ENCODE data around the gene CD8B2. TPM values are rescaled to one million over a fixed set of nuclear protein-coding genes. Genes with fewer than 3 reads are reported as not detected.
A peak's percentile ranks its signal among the peaks of the same experiment; 100 is the strongest.

Gene CD8B2
- total and polyA plus RNA-seq, 9 of the 15 experiments (the other 6 are each of a cell fraction or from before 2014, with no cell fraction given), result 0.03 TPM; not detected in 8

GRCh38 chr2:106563195-106563594 is 76.0 kb downstream of the CD8B2 start:
- WGBS (ENCODE audit: insufficient coverage, low coverage, missing lambda C conversion rate), result 9% methylated on average over 1 of the region's 2 CpGs
- DNase-seq (ENCODE audit: extremely low read depth in 1 of 4, low spot score in 3 of 4) (no peak), FAIRE-seq (no peak), ATAC-seq (no peak)
- H3K9ac ChIP-seq (ENCODE audit: insufficient read depth in 1 of 2, low read depth in 2 of 2, low read length in 2 of 2), result no peak overlapping the region
- H2AFZ ChIP-seq (ENCODE audit: low read depth, low read length), result no peak overlapping the region
- ChIA-PET CTCF (ENCODE audit: low intra/inter-chr PET ratio) (no interaction called here), POLR2A (interaction anchor here (1.3 kb wide), 1 partner anchor 10 kb away, joined by 3 read pairs; no protein-coding TSS in a partner anchor)
- no peak overlapping the region for H3K27ac ChIP-seq (ENCODE audit: extremely low read depth, low read depth, low read length)
- no peak overlapping the region for H3K4me3 ChIP-seq
- no peaks in the 10 kb centered on the region for H4K20me1 ChIP-seq (replicated peaks; ENCODE audit: control insufficient read depth, insufficient read depth, low read length)
- in situ Hi-C loops (cut with MboI), result no loop called here
- no peaks in the 10 kb centered on the region for H3K4me1 ChIP-seq (replicated peaks in 1 of 2; ENCODE audit: control insufficient read depth in 2 of 2, insufficient read depth in 2 of 2, low read length in 2 of 2)
- TF ChIP-seq, protein P1, sequence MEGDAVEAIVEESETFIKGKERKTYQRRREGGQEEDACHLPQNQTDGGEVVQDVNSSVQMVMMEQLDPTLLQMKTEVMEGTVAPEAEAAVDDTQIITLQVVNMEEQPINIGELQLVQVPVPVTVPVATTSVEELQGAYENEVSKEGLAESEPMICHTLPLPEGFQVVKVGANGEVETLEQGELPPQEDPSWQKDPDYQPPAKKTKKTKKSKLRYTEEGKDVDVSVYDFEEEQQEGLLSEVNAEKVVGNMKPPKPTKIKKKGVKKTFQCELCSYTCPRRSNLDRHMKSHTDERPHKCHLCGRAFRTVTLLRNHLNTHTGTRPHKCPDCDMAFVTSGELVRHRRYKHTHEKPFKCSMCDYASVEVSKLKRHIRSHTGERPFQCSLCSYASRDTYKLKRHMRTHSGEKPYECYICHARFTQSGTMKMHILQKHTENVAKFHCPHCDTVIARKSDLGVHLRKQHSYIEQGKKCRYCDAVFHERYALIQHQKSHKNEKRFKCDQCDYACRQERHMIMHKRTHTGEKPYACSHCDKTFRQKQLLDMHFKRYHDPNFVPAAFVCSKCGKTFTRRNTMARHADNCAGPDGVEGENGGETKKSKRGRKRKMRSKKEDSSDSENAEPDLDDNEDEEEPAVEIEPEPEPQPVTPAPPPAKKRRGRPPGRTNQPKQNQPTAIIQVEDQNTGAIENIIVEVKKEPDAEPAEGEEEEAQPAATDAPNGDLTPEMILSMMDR (IDR thresholded peaks at IDR 0.05 in 2 of 3, conservative IDR thresholded peaks at IDR 0.05 in 1 of 3; ENCODE audit: insufficient read depth in 2 of 3, low read depth in 1 of 3, low read length in 3 of 3), result peak in 2 of 3 experiments; percentile 9 to 14; a peak in 2 of 6 replicates
- TF ChIP-seq CEBPG (CRISPR knock-in tag; IDR thresholded peaks at IDR 0.05) (no peak), CEBPG (tag; conservative IDR thresholded peaks at IDR 0.05 in 1 of 2, IDR thresholded peaks at IDR 0.05 in 1 of 2) (no peak)
- no peaks in the 10 kb centered on the region for H3K9me3 ChIP-seq (replicated peaks; ENCODE audit: control insufficient read depth, insufficient read depth, low read depth, low read length)
- H3K9me1 ChIP-seq (ENCODE audit: control insufficient read depth, insufficient read depth, low read length), result no peaks in the 10 kb centered on the region
- no peaks in the 10 kb centered on the region for H3K79me2 ChIP-seq (ENCODE audit: control insufficient read depth, insufficient read depth, low read length)
- H3K27me3 ChIP-seq (ENCODE audit: control insufficient read depth in 2 of 2, insufficient read depth in 2 of 2, low read length in 2 of 2), result peaks cover 0 to under 1% of the 10 kb centered on the region in 2 experiments; a peak in 1 of 5 replicates
- H3K4me2 ChIP-seq (ENCODE audit: insufficient read depth, low read length), result no peak overlapping the region
- intact Hi-C loops (cut with micrococcal nuclease), result no loop called here
- BruUV-seq (replicated peaks), result no TSS peak
- no peaks in the 10 kb centered on the region for H3K36me3 ChIP-seq (ENCODE audit: control insufficient read depth, insufficient read depth, low read length)

GRCh38 chr2:106565599-106565998 is 78.4 kb downstream of the CD8B2 start:
- Histone ChIP-seq H4K20me1 (replicated peaks; ENCODE audit: control insufficient read depth, insufficient read depth, low read length) (no peaks in the 10 kb centered on the region), H3K4me1 (replicated peaks in 1 of 2; ENCODE audit: control insufficient read depth in 2 of 2, insufficient read depth in 2 of 2, low read length in 2 of 2) (no peaks in the 10 kb centered on the region), H3K27me3 (ENCODE audit: control insufficient read depth in 2 of 2, insufficient read depth in 2 of 2, low read length in 2 of 2) (peaks cover 0 to 4% of the 10 kb centered on the region in 2 experiments; a peak in 1 of 5 replicates), H3K9ac (ENCODE audit: insufficient read depth in 1 of 2, low read depth in 2 of 2, low read length in 2 of 2) (no peak overlapping the region), H3K4me3 (no peak overlapping the region), H3K27ac (ENCODE audit: extremely low read depth, low read depth, low read length) (no peak overlapping the region), H2AFZ (ENCODE audit: low read depth, low read length) (no peak overlapping the region), H3K79me2 (ENCODE audit: control insufficient read depth, insufficient read depth, low read length) (no peaks in the 10 kb centered on the region), H3K9me3 (replicated peaks; ENCODE audit: control insufficient read depth, insufficient read depth, low read depth, low read length) (no peaks in the 10 kb centered on the region), H3K4me2 (ENCODE audit: insufficient read depth, low read length) (no peak overlapping the region), H3K36me3 (ENCODE audit: control insufficient read depth, insufficient read depth, low read length) (no peaks in the 10 kb centered on the region), H3K9me1 (ENCODE audit: control insufficient read depth, insufficient read depth, low read length) (no peaks in the 10 kb centered on the region)
- no peak for DNase-seq (ENCODE audit: extremely low read depth in 1 of 4, low spot score in 3 of 4)
- in situ Hi-C loops (cut with MboI), result no loop called here
- no peak for TF ChIP-seq ZNF79 (CRISPR knock-in tag; IDR thresholded peaks at IDR 0.05; ENCODE audit: low read depth)
- no peak for TF ChIP-seq ZNF431 (CRISPR knock-in tag; IDR thresholded peaks at IDR 0.05)
- no peak for TF ChIP-seq ZNF3 (CRISPR knock-in tag; IDR thresholded peaks at IDR 0.05)
- TF ChIP-seq ZNF232 (CRISPR knock-in tag; IDR thresholded peaks at IDR 0.05), result no peak
- TF ChIP-seq ZNF12 (CRISPR knock-in tag; IDR thresholded peaks at IDR 0.05), result no peak
- no peak for TF ChIP-seq GTF2B (IDR thresholded peaks at IDR 0.05; ENCODE audit: extremely low read depth, insufficient read length)
- TF ChIP-seq SRSF7 (optimal IDR thresholded peaks at IDR 0.05; ENCODE audit: low read depth, low read length), result no peak
- TF ChIP-seq KHSRP (IDR thresholded peaks at IDR 0.05), result no peak
- no peak for TF ChIP-seq E2F3 (CRISPR knock-in tag; IDR thresholded peaks at IDR 0.05)
- POLR2A ChIA-PET, result no interaction called here
- FAIRE-seq, result no peak
- CTCF ChIA-PET (ENCODE audit: low intra/inter-chr PET ratio), result no interaction called here
- WGBS (ENCODE audit: insufficient coverage, low coverage, missing lambda C conversion rate), result 0% methylated on average over 2 of the region's 2 CpGs
- intact Hi-C loops (cut with micrococcal nuclease), result no loop called here
- no TSS peak for BruUV-seq (replicated peaks)
- no peak for ATAC-seq

All from K562 (cell line).